HepG2 (cell line): Measurements from ENCODE around the gene CD4. TPM values are rescaled to one million over a fixed set of nuclear protein-coding genes. Genes with fewer than 3 reads are reported as not detected.

Source experiments
- BRCA1 ChIP-seq: sonication (generic); formaldehyde crosslinking; IDR thresholded peaks from 2 replicates; pipeline ENCODE4 v1.4.0; 2020; ENCODE audit warnings: missing genetic modification reagents
- CENPBD1 ChIP-seq: sonication (generic); formaldehyde crosslinking; IDR thresholded peaks from 2 replicates; pipeline ENCODE4 v1.8.0; 2022; ENCODE audit warnings: missing genetic modification reagents, low read depth, mild to moderate bottlenecking, borderline replicate concordance
- DR1 ChIP-seq: sonication (generic); formaldehyde crosslinking; IDR thresholded peaks from 2 replicates; pipeline ENCODE4 v1.8.0; 2021; ENCODE audit warnings: mild to moderate bottlenecking, missing genetic modification reagents, inconsistent platforms
- ELF1 ChIP-seq: sonication (generic); formaldehyde crosslinking; IDR thresholded peaks from 2 replicates; pipeline ENCODE4 v1.4.0; 2020; ENCODE audit warnings: missing genetic modification reagents
- ELF4 ChIP-seq: sonication (generic); formaldehyde crosslinking; IDR thresholded peaks from 2 replicates; pipeline ENCODE4 v1.5.0; 2020; ENCODE audit warnings: missing genetic modification reagents, mild to moderate bottlenecking, moderate library complexity, borderline replicate concordance
- ELK4 ChIP-seq: sonication (generic); formaldehyde crosslinking; IDR thresholded peaks from 2 replicates; pipeline ENCODE4 v1.9.0; 2021; ENCODE audit warnings: missing genetic modification reagents, borderline replicate concordance
- FOXA1 ChIP-seq, 2 experiments: fragments of 450-650 bp in 1 of 2; sonication (generic) in 1 of 2; formaldehyde crosslinking in 1 of 2; IDR thresholded peaks; 2 replicates each; pipeline versions ENCODE4 v1.4.0 to v1.6.1; 2016 to 2020; ENCODE audit warnings: missing genetic modification reagents in 1 of 2
- HNRNPK ChIP-seq: fragments of 200-400 bp; formaldehyde crosslinking; IDR thresholded peaks from 2 replicates; pipeline ENCODE4 v1.6.1; 2018; ENCODE audit warnings: low read length, low read depth, moderate library complexity, mild to moderate bottlenecking; ENCODE audit not compliant: poor library complexity, severe bottlenecking
- JARID2 ChIP-seq: sonication (generic); formaldehyde crosslinking; IDR thresholded peaks from 2 replicates; pipeline ENCODE4 v1.8.1; 2023; ENCODE audit warnings: missing genetic modification reagents, inconsistent platforms; ENCODE audit not compliant: insufficient replicate concordance
- KDM1A ChIP-seq: IDR thresholded peaks from 2 replicates; pipeline ENCODE4 v1.6.1; 2016; ENCODE audit warnings: missing compliant biosample characterization
- NCOA1 ChIP-seq: sonication (generic); formaldehyde crosslinking; IDR thresholded peaks from 2 replicates; pipeline ENCODE4 v1.9.0; 2021; ENCODE audit warnings: missing genetic modification reagents
- NR2F2 ChIP-seq: IDR thresholded peaks from 2 replicates; pipeline ENCODE4 v1.6.1; 2012; ENCODE audit warnings: low read depth, inconsistent platforms, borderline replicate concordance
- POGK ChIP-seq: sonication (generic); formaldehyde crosslinking; conservative IDR thresholded peaks from 2 replicates; pipeline ENCODE4 v1.8.0; 2022; ENCODE audit warnings: mild to moderate bottlenecking, moderate library complexity, missing genetic modification reagents
- POLR2AphosphoS5 ChIP-seq: IDR thresholded peaks from 2 replicates; pipeline ENCODE4 v1.6.1; 2012; ENCODE audit warnings: low read depth, low read length
- TFE3 ChIP-seq: IDR thresholded peaks from 2 replicates; pipeline ENCODE4 v1.6.1; 2016
- ZNF12 ChIP-seq: sonication (generic); formaldehyde crosslinking; IDR thresholded peaks from 2 replicates; pipeline ENCODE4 v1.5.0; 2020; ENCODE audit warnings: missing genetic modification reagents
- ZNF260 ChIP-seq: sonication (generic); formaldehyde crosslinking; IDR thresholded peaks from 2 replicates; pipeline ENCODE4 v1.4.0; 2020; ENCODE audit warnings: missing genetic modification reagents, low read depth, mild to moderate bottlenecking, borderline replicate concordance
- ZNF296 ChIP-seq: sonication (generic); formaldehyde crosslinking; conservative IDR thresholded peaks from 2 replicates; pipeline ENCODE4 v1.5.0; 2020; ENCODE audit warnings: mild to moderate bottlenecking, missing genetic modification reagents
- ZNF382 ChIP-seq: sonication (generic); formaldehyde crosslinking; IDR thresholded peaks from 2 replicates; pipeline ENCODE4 v1.5.0; 2020; ENCODE audit warnings: missing genetic modification reagents, mild to moderate bottlenecking, borderline replicate concordance
- ZNF510 ChIP-seq: sonication (generic); formaldehyde crosslinking; IDR thresholded peaks from 2 replicates; pipeline ENCODE4 v1.4.0; 2020; ENCODE audit warnings: low read depth, mild to moderate bottlenecking, missing genetic modification reagents
- ZNF766 ChIP-seq: sonication (generic); formaldehyde crosslinking; IDR thresholded peaks from 2 replicates; pipeline ENCODE4 v1.5.0; 2020; ENCODE audit warnings: missing genetic modification reagents, borderline replicate concordance
- ZNF879 ChIP-seq: sonication (generic); formaldehyde crosslinking; IDR thresholded peaks from 2 replicates; pipeline ENCODE4 v1.8.1; 2023; ENCODE audit warnings: missing genetic modification reagents
- ZSCAN30 ChIP-seq: sonication (generic); formaldehyde crosslinking; IDR thresholded peaks from 2 replicates; pipeline ENCODE4 v1.5.0; 2020; ENCODE audit warnings: mild to moderate bottlenecking, missing genetic modification reagents
- polyA plus RNA-seq, 8 experiments: library from polyadenylated mRNA; depleted of rRNA in 3 of 8; stranded (reverse) in 7 of 8; unstranded in 1 of 8; fragments of >200 nt; fragmentation: Illumina TruSeq in 4 of 8; extraction: Trizol in 4 of 8; gene quantifications; 2 replicates each; pipeline versions ENCODE4 v1.2.1 to v1.2.3, GENCODE V29; 2011 to 2016; ENCODE audit warnings: low read depth in 4 of 8, missing spikeins in 1 of 8, mixed read lengths in 1 of 8; ENCODE audit not compliant: insufficient read depth in 1 of 8
- total RNA-seq, 5 experiments: library from RNA; depleted of rRNA; stranded (reverse); fragments of >200 nt; fragmentation: Illumina TruSeq; extraction: Trizol; gene quantifications; 2 replicates each; pipeline ENCODE4 v1.2.3, GENCODE V29; 2016; ENCODE audit warnings: low read depth in 1 of 5

CD4 gene
- total and polyA plus RNA-seq, 2 of the 13 experiments (the other 11 are each of a cell fraction or from before 2014, with no cell fraction given), result 0.07 to 0.95 TPM

GRCh38 chr12:6867413-6868210, 78.3 kb downstream of the CD4 start, which contains the start of gene TPI1 (continued):
- peak; percentile 55; the same call in 1 of the 2 replicates for TF ChIP-seq TFE3 (CRISPR knock-in tag)
- peak; percentile 91 for TF ChIP-seq DR1 (CRISPR knock-in tag)
- TF ChIP-seq NR2F2, result no peak
- TF ChIP-seq POGK (CRISPR knock-in tag), result peak; percentile 78
- TF ChIP-seq KDM1A (CRISPR knock-in tag), result no peak
- peak; percentile 42 for TF ChIP-seq HNRNPK
- TF ChIP-seq ELF1 (CRISPR knock-in tag), result 0 out of 2 replicates have a peak, but pooled peaks have one; percentile 47
- TF ChIP-seq ELF4 (CRISPR knock-in tag), result no peak
- TF ChIP-seq ZNF766 (CRISPR knock-in tag), result 0 out of 2 replicates have a peak, but pooled peaks have one; percentile 50
- no peak for TF ChIP-seq ZSCAN30 (CRISPR knock-in tag)
- TF ChIP-seq ZNF260 (CRISPR knock-in tag), result no peak
- TF ChIP-seq ZNF510, result no peak
- TF ChIP-seq ZNF12 (CRISPR knock-in tag), result 0 out of 2 replicates have a peak, but pooled peaks have one; percentile 22
- TF ChIP-seq CENPBD1, result no peak
- no peak for TF ChIP-seq NCOA1 (CRISPR knock-in tag)
- no peak; the same call in 1 of the 2 replicates for TF ChIP-seq BRCA1 (CRISPR knock-in tag)
- TF ChIP-seq ZNF296 (CRISPR knock-in tag), result 0 out of 2 replicates have a peak, but pooled peaks have one; percentile 36
- TF ChIP-seq ZNF382 (CRISPR knock-in tag), result no peak
- peak; percentile 13 for TF ChIP-seq JARID2 (CRISPR knock-in tag)
- no peak for TF ChIP-seq FOXA1 (IDR thresholded peaks at IDR 0.05)
- no peak for TF ChIP-seq FOXA1 (CRISPR knock-in tag; IDR thresholded peaks at IDR 0.05)
- no peak; the same call in 1 of the 2 replicates for TF ChIP-seq ZNF879 (CRISPR knock-in tag)
- TF ChIP-seq POLR2AphosphoS5, result peak; percentile 99
- TF ChIP-seq ELK4 (CRISPR knock-in tag), result no peak
